Choroid plexus epithelial cell (primary cell): ENCODE data around the gene UTS2R.

Experiments used
- DNase-seq: peaks from one replicate; pipeline ENCODE4 v3.0.0-alpha.2; 2010; ENCODE audit warnings: low read depth
- H3K4me3 ChIP-seq: 2 replicates; pipeline ENCODE4 v1.5.1; 2011; ENCODE audit warnings: low read depth, mild to moderate bottlenecking, control low read depth, low read length, moderate library complexity
- CTCF ChIP-seq: conservative IDR thresholded peaks from 2 replicates; pipeline ENCODE4 v1.5.1; 2011; ENCODE audit warnings: low read depth, mild to moderate bottlenecking, control low read depth, inconsistent platforms, low read length, moderate library complexity

Gene UTS2R

DNA sequence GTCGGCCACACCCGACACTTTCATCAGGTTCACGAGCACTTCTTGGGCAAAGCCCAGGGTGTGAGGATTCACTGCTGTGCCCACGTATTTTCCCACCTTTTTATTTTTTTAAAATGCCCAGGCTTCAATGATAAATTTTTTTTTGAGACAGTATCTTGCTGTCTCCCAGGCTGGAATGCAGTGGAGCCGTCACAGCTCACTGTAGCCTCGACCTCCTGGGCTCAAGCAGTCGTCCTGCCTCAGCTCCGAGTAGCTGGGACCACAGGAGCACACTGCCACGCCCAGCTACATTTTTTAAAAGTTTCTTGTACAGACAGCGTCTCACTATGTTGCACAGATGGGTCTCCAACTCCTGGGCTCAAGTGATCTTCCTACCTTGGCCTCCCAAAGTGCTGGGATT, 17.8 kb downstream of the UTS2R start:
- no peak for DNase-seq
- no peak overlapping the region for H3K4me3 ChIP-seq
- TF ChIP-seq CTCF: no peak

DNA sequence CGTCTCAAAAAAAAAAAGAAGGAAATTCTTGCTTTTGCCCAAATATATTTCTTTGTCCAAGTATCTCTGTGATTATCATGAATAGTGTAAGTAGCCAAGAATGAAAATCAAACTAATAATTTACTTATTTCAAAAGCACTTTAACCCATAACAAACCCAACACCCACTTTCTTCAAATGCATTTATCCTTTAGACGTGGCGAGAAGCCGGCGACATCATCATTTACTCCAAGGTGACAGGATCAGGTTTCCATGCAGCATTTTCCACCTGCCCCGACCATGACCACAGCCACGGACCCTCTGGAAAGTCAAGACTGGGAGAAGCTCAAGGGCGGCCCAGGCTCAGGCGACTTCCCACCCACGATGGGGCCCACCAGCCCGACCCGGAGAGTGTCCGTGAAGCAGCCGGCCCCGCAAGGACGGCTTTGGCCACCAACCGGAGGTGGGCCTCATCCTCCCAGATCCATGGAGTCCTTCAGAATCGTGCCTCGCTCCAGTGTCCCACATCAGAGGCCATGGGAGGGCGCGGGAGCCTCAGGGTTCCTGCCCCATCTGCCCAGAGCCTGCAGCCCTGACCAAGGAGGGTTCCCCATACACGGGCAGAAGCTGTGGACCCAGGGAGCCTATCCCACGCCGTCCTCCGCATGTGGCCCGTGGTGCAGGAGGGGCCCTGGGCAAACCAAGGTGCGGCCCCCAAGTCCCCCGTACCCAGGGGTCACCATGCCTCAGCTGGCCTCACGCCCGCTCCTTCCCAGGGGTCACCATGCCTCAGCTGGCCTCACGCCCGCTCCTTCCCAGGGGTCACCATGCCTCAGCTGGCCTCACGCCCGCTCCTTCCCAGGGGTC, 18.7 kb downstream of the UTS2R start:
- DNase-seq: no peak
- no peak overlapping the region for H3K4me3 ChIP-seq
- TF ChIP-seq CTCF: no peak

DNA sequence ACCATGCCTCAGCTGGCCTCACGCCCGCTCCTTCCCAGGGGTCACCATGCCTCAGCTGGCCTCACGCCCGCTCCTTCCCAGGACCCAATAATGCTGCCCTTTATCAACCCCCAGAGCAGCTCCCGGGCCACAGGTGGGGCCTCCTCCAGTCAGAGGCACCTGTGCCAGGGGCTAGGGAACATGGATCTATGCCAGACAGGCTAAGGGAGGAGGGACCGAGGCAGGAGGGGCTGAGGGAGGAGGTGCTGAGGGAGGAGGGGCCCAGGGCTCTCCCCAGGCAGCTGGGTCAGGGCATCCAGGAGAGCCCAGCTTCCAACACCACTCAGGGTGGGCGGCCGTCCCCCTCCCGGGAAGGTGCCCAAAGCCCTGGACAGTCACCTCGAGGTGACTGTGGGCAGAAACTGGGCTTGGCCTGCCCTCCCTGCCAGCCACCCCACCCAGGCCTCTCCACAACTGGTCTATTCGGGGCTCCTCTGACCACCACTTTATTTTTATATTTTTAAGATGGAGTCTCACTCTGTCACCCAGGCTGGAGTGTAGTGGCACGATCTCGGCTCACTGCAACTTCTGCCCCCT, 19.4 kb downstream of the UTS2R start:
- TF ChIP-seq CTCF: no peak
- DNase-seq: no peak
- no peak overlapping the region for H3K4me3 ChIP-seq

- no peak for DNase-seq
- H3K4me3 ChIP-seq: no peak overlapping the region
- no peak for TF ChIP-seq CTCF
These were observed 20.0 kb downstream of the UTS2R start for GRCh38 chr17:82391496-82392066.

- no peak overlapping the region for H3K4me3 ChIP-seq
- no peak for TF ChIP-seq CTCF
- no peak for DNase-seq
These were observed 20.8 kb downstream of the UTS2R start for GRCh38 chr17:82392209-82392920.

GRCh38 chr17:82392941-82393340, 21.4 kb downstream of the UTS2R start:
- no peak for DNase-seq
- TF ChIP-seq CTCF: no peak
- no peak overlapping the region for H3K4me3 ChIP-seq
